ENCODE results near the gene PPM1M.

PPM1M gene

DNA sequence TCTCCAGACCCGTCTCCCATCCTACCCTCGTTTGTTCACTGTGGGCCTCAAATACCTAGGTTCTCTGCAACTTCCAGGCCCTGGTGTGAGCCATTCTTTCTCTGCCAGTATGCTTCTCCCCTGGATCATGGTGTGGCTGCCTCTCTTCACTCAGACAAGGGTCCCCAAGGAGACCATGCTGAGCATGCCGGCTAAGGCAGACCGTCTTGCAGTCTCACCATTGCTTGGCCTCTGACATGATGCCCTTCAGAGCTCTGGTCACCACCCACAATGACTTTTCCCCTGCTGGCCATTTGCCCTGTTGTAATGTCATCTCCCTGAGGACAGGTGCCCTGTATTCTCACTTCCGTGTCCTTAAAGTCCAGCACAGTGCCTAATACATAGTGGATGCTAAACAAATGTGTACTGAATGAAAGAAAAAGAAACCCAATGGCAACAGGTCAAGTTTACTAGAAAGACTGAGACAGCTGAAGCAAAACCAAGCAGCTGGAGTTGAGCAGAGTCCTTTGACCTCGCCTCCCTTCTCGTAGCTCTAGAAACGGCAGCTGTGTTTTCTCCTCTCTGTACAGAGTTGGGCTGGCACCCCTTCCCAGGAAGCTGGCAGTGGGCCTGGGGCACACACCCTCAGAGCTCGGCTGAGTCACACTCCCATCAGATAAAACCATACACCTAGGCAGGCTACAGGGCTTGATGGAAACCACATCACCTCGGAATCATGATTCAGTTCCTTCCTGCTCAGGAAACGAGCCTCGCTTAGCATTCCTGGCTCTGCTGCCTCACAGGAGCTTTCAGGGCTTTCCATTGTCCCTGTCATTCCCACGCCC is 28.8 kb upstream of the PPM1M start:
- peak; percentile 56 for DNase-seq

DNA sequence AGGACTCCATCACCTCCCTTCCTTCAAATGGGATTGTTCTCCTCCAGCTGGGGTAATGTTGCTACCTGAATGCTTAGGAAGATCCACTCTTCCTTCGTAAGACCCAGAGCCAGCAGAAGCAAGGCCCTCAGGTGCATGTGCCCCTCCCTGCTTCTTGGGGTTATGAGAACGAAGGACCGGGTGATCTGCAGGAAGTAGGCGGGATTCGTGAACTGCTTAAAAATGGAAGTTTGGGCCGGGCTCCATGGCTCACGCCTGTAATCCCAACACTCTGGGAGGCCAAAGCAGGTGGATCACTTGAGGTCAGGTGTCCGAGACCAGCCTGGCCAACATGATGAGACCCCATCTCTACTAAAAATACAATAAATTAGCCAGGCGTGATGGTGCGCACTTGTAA is 28.2 kb upstream of the PPM1M start:
- DNase-seq, result no peak

DNA sequence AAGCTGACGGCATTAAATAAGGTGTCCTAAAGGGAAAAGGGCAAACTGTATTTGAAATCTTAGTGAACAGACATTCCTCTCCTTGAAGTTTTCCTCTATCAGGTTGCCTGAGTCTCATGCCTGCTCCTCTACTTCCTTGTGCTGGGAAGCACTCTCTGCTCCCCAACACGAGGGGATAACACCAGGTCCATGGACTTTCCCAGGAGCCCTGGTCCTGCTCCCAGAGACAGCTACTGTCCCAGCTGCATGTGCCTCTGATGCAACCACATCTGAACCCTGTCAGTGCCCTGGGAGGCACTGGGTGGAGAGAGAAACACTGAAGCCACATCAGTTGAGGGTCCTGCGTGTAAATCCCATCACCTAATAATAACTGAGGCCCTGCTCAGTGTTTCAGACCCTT is 27.5 kb upstream of the PPM1M start:
- DNase-seq, result no peak

DNA sequence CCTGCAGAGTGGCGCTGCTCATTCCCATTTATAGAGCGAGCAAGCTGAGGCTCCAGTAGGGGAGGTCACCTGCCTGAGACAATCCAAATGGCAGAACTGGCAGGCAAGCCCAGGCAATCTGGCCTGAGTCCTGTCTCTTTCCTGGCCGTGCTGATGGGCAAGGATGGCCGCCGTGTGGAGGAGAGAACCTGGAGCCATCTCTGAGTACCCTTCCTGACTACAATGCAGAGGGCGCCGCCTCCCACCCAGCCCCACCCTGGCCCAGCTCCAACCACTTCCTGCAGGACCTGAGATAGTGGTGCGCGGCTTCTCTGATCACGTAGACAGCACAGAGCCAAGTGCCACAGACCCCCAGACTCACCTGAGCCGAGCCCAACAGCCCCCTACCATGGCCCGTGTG is 27.1 kb upstream of the PPM1M start:
- no peak for DNase-seq

DNA sequence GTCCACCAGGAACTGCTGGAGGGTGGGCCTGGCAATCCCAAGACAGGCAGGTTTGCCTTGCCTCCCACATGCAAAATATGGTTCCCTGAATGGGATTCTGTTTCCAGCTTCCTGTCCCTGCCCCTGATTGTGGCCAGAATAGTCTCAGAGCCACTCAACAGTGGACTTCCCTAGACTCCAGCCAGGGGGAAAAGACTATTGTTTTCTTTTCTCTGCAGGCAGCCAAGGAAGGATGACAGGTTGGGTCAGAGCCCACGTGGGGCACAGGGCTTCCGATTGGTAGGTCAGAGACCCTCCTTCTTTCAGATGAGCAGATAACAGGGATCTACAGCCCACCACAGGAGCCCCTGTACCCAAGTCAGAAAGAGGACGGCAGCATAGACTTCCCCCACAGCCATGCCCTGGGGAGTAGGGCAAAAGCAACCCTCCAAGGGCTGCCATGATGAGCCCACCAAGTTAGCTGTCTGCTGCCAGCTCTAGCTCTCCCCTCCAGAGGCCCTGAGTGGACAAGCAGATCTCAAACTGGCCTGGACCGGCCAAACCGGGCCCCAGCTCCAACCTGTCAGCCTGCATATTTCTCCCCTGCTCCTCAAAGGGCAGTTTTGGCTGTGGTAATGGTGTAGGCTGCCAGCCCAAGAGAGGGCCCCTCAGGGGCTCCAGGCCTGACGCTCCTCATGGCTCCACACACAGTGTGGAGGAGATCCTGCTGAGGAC is 26.5 kb upstream of the PPM1M start:
- no peak for DNase-seq

DNA sequence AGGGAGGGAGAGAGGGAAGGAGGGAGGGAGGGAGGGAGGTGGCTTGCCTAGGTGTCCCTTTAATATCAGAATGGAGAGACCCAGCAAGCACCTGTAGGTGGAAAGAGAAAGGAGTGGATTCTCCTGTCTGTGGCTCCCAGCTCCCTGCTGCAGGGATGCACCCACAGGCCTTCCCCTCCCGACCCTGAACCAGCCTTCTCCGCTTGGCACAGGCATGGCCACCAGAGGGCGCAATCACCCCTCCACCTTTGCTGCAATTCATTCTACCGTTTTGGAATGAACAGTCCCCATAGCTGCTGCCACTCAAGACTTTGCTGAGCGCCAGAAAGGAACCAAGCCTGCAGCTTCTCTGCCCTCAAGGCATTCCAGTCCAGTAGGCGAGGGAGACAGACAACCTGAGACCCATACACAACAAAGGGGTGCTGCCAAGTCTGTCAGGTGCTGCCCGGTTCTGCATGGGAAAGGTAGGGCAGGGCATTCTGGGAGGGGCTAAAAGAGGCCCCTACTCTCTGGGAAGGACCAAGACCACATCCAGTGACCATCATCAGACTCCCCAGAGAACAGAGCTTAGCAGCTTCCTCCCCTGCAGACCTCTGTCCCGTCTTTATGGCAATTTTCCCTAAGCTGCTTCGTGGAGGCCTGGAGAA is 25.1 kb upstream of the PPM1M start:
- peak; percentile 90 for DNase-seq

DNA sequence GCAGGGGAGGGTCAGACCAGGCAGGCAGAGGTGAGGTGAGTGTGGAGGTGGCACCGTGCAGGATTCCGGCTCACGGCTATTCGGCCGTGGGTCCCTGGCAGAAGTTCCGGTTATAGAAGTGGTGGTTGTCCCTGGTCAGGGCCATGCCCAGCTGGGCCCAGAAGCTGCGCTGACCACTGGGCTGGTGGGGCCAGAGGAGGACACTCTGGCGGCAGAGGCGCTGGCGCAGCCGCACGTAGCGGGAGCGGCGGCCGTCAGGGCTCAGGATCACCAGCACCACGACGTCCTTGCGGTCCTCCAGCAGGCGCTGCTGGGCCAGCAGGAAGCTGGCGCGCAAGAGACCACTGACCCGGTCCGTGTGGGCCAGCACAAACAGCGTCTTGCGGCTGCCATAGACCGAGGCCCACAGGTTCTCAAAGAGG is 24.4 kb upstream of the PPM1M start:
- no peak for DNase-seq

DNA sequence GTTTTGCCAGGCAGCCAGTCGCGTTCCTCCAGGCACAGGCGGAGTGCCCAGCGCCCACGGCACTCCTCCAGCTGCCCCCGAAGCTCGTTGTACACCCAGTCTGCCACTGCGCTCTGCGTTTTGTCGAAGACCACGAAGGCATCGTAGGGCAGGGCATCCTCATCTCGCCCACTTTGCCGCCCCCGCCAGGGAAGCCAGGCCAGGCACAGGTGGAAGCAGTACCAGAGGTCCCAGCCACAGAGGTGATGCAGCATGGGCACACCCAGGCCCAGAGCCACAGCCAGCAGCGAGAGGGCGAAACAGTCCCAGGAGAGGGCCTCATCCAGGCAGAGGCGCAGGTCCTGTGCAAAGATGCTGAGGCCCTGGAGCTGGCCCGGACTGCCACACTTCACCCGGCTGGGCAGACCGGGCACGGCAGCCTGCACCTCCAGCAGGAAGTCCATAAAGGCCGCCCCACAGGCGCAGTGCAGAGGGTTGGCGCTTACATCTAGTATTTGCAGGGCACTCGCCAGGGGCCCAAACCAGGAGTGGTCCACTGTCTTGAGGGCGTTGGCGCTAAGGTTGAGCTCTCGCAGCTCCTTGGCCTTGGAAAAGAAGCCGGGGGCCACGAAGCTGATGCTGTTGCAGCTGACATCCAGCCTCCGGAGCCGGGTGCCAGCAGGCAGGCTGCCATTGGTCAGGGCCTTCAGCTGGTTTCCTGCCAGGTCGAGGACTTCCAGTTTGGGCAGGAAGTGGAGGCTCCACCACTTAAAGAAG is 23.8 kb upstream of the PPM1M start:
- DNase-seq, result peak; percentile 62

DNA sequence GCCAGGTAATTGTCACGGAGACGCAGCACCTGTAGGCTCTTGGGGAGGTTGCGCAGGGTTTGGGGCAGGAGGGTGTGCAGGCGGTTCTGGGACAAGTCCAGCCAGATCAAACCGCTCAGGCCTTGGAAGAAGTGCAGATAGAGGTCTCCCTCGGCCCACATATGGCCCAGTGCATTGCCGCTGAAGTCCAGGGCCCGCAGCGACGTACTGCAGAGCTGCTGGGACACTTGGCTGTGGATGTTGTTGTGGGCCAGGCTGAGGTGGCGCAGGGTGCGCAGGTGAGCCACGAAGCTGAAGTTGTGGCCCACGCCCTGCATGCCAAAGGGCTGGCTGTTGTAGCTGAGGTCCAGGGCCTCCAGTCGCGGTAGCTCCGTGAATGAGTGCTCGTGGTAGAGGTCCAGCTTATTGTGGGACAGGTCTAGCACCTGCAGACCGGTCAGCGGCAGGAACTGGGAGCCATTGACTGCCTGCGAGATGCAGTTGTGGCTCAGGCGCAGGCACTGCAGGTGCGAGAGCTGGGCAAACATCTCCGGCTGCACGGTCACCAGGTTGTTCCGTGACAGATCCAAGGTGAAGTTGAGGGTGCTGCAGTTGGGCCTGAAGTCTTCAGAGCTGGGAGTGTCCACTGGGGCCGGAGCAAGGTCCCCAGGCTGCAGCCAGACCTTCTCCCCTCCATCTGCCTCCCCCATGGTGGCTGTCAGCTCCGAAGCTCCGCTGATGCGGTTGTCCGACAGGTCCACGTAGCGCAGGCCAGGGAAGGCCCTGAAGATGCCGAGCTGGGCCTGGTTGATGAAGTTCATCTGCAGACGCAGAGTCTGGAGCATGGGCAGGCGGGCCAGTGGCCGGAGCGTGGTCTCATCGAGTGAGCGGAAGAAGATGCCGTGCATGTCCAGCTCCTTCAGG is 23.0 kb upstream of the PPM1M start:
- no peak for DNase-seq

DNA sequence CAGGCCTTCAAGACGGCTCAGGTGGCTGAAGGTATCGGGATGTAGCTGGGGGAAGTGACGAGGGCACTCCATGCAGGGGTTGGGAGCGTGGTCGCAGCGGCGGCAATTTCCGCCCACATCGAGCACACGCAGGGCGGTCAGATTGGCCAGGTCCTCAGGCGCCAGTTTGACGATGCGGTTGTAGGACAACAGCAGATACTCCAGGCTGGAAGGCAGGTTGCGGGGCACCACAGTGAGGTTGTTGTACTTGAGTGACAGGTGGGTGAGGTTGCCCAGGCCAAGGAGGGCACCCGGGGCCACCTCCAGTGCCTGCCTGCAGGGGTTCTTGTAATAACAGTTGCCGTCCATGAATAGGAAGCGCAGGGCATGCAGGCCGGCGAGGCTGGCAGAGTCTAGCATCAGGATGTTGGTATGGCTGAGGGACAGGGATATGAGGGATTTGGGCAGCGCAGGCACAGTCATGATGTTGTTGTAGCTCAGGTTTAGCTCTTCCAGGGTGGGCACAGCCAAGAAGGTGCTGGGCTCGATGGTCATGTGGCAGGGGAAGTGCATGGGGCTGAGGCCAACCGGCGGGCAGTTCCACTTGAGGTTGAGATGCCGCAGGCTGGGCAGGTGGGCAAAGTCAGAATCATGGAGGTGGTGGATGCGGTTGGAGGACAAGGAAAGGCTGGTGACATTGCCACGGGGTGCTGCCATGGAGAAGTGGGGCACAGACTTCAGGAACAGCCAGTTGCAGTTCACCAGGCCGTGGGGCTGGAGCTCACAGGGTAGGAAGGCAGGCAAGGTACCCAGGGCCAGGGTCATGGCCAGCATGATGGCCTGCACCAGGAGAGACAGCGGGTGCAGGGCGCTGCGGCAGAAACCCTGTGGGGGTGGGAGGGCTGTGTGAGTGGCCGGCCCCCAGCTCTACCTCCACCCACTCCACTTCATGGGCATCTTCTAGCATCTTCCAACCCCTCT is 21.8 kb upstream of the PPM1M start:
- DNase-seq, result no peak

DNA sequence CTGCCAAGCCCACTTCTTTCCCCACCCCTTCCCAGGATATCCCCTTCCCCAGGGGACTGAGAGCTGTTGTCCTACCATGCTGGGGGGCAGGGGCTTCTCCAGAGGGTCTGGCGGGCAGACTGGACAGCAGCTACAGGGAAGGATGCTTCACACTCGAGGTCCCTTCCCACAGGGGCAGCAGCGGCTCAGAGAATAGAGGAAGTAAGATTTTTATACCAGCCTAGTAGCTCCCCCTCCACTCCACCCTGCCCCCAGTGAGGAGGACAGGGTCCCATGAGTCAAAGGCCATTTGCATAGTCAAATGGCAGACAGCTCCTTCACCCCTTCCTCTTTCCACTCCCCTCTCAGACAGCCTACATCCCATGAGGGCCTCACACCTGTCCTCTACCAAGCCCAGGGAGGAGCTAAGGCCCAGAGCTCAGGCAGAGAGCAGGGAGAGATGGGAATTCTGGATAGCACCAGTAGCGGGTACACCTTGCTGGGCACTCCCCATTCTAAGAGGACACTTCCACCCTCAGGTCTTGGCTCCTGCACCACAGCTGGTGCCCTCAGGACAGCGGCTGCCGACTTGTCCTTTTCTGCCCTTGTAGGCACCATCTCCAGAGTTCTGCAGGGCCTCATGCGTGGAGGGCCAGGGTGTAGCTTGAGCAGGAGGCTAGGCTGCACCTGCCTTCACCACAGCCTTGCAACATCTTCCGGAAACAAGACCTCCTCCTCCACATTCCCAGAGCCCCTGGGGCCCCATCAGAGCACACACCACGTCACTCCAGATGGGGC is 19.9 kb upstream of the PPM1M start, which contains the start of gene TLR9:
TSS of gene TLR9 (minus strand) at position 194 of the 777 bp plus-strand sequence. CDS start at position 78, 116 bp downstream.
- DNase-seq, result no peak

DNA sequence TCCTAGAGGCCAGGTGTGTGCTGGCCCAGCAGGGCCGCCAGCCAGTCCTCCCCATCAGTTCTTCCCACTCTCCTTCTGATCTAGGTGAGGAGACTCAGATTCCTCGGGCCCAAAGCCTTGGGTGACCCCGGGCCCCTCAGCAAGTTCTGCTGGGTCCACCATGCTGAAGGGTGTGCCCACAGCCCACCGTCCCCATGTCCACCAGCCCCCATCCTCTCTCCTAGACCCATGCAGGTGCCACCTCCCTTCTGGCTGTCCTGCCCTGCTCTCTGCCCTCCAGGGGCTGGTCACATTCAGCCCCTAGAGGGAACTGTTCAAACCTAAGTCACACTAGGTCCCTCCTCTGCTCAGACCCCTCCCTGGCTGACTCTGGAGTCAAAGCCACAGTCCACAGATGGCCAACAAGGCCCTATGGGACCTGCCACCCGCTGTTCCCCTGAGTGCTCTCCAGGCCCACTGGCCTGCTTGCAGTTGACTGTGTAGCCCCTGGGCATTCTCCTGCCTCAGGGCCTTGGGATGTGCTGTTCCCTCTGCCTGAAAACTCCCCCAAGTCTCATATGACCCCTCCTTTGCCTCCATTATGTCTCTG is 19.2 kb upstream of the PPM1M start:
- no peak for DNase-seq

DNA sequence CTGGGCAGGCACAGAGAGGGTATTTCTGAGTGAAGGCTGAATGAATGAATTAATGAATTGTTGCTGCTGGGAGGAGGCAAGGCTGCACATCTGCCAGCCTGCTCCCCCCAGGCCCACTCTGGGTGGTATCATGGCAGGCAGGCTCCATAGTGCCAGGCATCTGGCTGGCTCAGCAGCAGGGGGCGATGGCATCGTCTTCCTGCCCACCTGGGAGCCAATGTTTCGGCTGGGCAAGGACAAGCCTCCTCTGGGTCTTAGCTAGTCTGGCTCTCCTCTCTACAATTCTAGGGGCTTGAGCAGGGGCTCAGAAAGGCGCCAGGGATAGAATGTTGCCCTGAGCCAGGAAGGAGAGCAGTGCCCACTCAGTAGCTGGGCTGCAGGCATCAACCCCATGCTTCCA is 18.4 kb upstream of the PPM1M start:
- DNase-seq, result no peak

DNA sequence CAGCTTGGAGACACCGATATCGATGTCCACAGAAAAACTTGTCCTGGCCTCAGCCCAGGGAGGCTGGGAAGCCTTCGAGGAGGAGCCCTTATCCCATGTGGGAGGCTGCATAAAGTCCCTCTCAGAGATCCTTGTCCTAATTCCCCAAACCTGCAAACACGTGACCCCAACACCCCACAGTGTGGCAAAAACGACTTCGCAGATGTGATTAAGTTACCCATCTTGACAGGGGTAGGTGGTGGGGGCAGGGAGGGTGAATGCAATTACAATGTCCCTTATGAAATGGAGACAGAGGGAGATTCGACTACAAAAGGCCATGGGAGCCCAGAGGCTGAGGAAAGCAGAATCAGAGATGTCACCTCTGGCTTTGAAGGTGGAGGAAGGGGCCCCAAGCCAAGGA is 17.8 kb upstream of the PPM1M start:
- no peak for DNase-seq

DNA sequence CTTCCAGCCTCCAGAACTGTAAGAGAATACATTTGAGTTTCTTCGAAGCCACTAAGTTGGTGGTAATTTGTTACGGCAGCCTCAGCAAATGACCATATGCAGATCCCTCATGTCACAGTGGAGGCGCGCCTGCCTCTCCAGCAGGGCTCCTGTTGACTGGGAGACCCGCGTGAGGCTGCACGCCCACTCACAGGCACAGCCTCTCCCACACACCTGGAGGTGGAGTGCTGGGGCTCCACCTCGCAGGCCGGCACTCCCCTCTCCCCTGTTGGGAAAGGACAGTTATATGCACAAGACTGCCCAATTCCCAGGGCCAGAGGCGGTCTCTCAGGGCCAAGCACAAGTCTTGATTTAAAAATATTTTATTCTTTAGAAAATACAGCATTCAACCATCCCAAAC is 17.3 kb upstream of the PPM1M start:
- no peak for DNase-seq

DNA sequence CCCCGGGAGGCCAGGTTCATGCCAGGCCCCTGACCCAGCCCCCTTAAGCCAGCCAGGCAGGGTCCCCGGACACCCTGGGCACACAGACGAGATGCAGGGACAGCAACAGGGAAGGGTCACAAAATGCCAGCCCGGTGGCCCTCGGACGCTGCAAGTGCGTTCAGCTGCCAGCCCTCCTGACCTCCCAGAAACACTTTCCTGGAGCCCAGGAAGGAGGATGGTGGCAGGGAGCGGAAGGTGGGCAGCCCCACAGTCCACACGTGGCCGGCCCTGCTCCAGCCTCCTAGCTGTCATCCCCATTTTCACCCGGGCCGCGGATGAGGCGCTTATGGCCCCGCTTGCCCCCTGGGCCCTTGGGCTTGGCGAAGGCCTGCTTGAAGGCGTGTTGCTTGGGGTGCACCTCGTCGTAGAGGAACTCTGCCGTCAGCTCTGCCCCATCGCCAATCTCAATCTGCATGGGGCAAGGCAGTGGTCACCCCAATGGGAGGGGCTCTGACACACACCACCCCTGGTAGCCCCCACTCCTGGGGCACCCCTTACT is 16.7 kb upstream of the PPM1M start:
- no peak for DNase-seq

DNA sequence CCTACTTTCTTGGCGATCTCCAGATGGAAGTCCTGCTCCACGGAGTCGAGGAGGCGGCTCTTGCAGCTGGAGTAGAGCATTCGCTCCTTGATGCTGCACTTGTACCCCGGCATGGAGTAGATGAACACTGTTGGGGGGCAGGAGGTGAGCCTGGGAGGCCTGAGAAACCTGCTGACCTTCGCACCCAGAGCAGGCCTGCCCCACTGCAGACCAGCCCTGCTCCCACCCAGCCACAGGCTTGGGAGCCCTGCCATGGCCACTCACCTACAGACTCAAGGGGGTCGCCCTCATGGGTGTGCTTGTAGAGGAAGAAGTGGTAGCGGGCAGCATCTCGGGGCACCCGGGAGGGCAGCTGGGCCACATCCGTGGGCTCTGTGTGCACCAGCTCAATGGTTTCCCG is 15.9 kb upstream of the PPM1M start:
- DNase-seq, result no peak

DNA sequence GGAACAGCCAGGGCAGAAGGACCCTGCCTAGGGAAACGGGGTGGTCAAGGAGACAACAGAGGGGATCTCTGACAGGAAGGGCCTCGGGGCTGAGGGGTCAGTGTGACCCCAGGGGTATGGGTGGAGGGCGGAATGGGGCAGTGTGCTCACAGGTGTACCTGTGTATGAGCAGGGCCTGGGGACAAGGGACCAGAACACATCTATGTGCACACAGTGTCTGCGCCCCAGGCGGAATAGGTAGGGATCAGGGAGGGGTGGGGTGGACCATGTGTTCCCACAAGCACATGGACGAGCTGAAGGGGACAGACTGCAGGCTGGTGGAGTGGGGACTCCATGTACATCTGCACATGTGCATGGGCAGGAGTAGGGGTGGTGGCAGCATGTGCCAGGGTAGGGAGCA is 15.1 kb upstream of the PPM1M start:
- no peak for DNase-seq

DNA sequence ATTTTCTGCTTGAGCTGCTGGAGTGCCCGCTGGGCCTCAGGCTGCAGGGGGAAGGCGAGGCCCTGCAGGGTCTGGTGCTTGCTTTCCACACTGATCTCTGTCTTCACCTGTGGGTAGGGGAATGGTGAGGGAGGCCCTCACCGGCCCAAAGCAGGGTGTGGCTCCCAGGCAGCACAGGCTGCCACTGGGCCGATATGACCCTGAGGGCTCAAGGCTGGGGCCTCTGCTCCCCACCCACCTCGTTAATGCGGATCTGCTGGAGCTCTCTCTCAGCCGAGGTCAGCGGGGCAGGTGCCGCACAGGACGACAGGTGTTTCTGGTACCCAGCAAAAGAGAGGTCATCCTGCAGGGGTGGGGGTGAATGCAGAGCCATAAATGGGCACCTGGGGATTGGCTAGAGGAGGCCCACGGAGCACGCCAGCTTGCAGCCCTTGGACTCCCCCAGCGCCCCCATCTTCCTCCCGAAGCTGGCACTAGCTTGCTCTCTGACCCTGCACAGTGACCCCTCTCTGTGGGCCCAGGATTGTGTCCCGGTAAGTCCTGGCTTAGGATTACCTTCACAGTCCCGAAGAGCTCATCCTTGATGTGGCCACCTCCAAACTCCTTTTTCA is 14.6 kb upstream of the PPM1M start:
- no peak for DNase-seq

Data from activated naive CD4-positive, alpha-beta T cell treated with Interleukin-2 at 50 U/mL for 16 hours (primary cell).